Lung (tissue), 12 donors: Measurements from ENCODE around the gene FAM193A. TPM values are rescaled to one million over a fixed set of nuclear protein-coding genes. Genes with fewer than 3 reads are reported as not detected.

Source experiments
- ATAC-seq: fragments of 200-7000 bp; cut with Tn5 transposase; one replicate; pipeline ENCODE4 v1.9.1; 2020; ENCODE audit warnings: moderate number of reproducible peaks; ENCODE audit not compliant: insufficient read depth, low FRiP score
- DNase-seq, 3 donors: peaks; one replicate each; pipeline ENCODE4 v3.0.0-alpha.2; 2013 to 2017
- H3K27ac ChIP-seq, 2 donors: one replicate each; pipeline ENCODE4 v1.5.1; 2013; ENCODE audit warnings: mild to moderate bottlenecking in 2 of 2, moderate library complexity in 2 of 2, control low read depth in 1 of 2, inconsistent platforms in 1 of 2, low read depth in 1 of 2, low read length in 1 of 2
- H3K27me3 ChIP-seq, 3 donors: one replicate each; pipeline ENCODE4 v1.5.1; 2013; ENCODE audit warnings: low read length in 2 of 3; ENCODE audit not compliant: control insufficient read depth in 3 of 3, insufficient read depth in 3 of 3
- H3K36me3 ChIP-seq, 4 donors: one replicate each; pipeline ENCODE4 v1.5.1; 2013; ENCODE audit warnings: low read length in 4 of 4, mild to moderate bottlenecking in 1 of 4, moderate library complexity in 1 of 4; ENCODE audit not compliant: control insufficient read depth in 4 of 4, insufficient read depth in 4 of 4
- H3K4me1 ChIP-seq, 5 donors: one replicate each; pipeline ENCODE4 v1.5.1; 2013; ENCODE audit warnings: low read length in 5 of 5, mild to moderate bottlenecking in 2 of 5, moderate library complexity in 1 of 5; ENCODE audit not compliant: control insufficient read depth in 5 of 5, insufficient read depth in 5 of 5
- H3K4me3 ChIP-seq: one replicate; pipeline ENCODE4 v1.5.1; 2013; ENCODE audit warnings: mild to moderate bottlenecking, control low read depth, moderate library complexity
- H3K9ac ChIP-seq, 2 donors: one replicate each; pipeline ENCODE4 v1.5.1; 2013; ENCODE audit warnings: low read length in 2 of 2, control low read depth in 1 of 2; ENCODE audit not compliant: insufficient read depth in 1 of 2
- H3K9me3 ChIP-seq, 4 donors: one replicate each; pipeline ENCODE4 v1.5.1; 2013; ENCODE audit warnings: low read length in 3 of 4, mild to moderate bottlenecking in 1 of 4, moderate library complexity in 1 of 4; ENCODE audit not compliant: control insufficient read depth in 4 of 4, insufficient read depth in 3 of 4
- CTCF ChIP-seq: IDR thresholded peaks from 2 replicates; pipeline ENCODE4 v1.5.1; 2012; ENCODE audit warnings: mild to moderate bottlenecking; ENCODE audit errors: control extremely low read depth, extremely low read depth
- WGBS, 2 donors: extraction: QIAGEN DNeasy Blood & Tissue Kit; methylation state at CpG; one replicate each; pipeline ENCODE4 v1.1.7; 2013; 5-methylcytosine and 5-hydroxymethylcytosine counted together
- polyA plus RNA-seq, 2 donors: library from polyadenylated mRNA; stranded (reverse); fragments of 200-250 nt; gene quantifications; one replicate each; pipeline ENCODE4 v1.2.1, GENCODE V29; 2013
- total RNA-seq, 2 donors: library from RNA; depleted of rRNA in 1 of 2; stranded (reverse); fragments of >200 nt in 1 of 2; gene quantifications; one replicate each; pipeline ENCODE4 v1.2.1, GENCODE V29; 2014 to 2021
- donor health status: control.
- donor health status: control.
- donor health status: Bipolar disorder and iron deficiency.
- donor health status: healthy.
- donor health status: DM: yes; HTN: yes; CAD: no.

FAM193A gene
- total and polyA plus RNA-seq, 4 donors, result 9.7 to 33.2 (median 17.5) TPM

- ATAC-seq, result no peak
- no peak overlapping the region for H3K27ac ChIP-seq
- H3K9me3 ChIP-seq, result no peaks in the 10 kb centered on the region
- H3K36me3 ChIP-seq, result no peaks in the 10 kb centered on the region
- no peak overlapping the region for H3K9ac ChIP-seq
- H3K4me1 ChIP-seq, result peaks cover 0 to 7% (median 3%) of the 10 kb centered on the region in 5 donors
- TF ChIP-seq CTCF, result no peak
- H3K27me3 ChIP-seq, result no peaks in the 10 kb centered on the region
- WGBS, 2 donors, result 78 to 83% methylated on average over 9 of the region's 9 CpGs
- no peak overlapping the region for H3K4me3 ChIP-seq
- no peak for DNase-seq
Observed at GRCh38 chr4:2606960-2607506, 70.6 kb downstream of the FAM193A start.

- H3K4me1 ChIP-seq, result peaks cover 0 to 7% (median 3%) of the 10 kb centered on the region in 5 donors
- H3K9ac ChIP-seq, result no peak overlapping the region
- H3K27me3 ChIP-seq, result no peaks in the 10 kb centered on the region
- H3K36me3 ChIP-seq, result no peaks in the 10 kb centered on the region
- no peaks in the 10 kb centered on the region for H3K9me3 ChIP-seq
- DNase-seq (no peak), ATAC-seq (no peak)
- H3K4me3 ChIP-seq, result no peak overlapping the region
- TF ChIP-seq CTCF, result no peak
- no peak overlapping the region for H3K27ac ChIP-seq
- WGBS, 2 donors, result 91 to 94% methylated on average over 10 of the region's 10 CpGs
Observed at GRCh38 chr4:2607822-2608221, 71.4 kb downstream of the FAM193A start.

DNA sequence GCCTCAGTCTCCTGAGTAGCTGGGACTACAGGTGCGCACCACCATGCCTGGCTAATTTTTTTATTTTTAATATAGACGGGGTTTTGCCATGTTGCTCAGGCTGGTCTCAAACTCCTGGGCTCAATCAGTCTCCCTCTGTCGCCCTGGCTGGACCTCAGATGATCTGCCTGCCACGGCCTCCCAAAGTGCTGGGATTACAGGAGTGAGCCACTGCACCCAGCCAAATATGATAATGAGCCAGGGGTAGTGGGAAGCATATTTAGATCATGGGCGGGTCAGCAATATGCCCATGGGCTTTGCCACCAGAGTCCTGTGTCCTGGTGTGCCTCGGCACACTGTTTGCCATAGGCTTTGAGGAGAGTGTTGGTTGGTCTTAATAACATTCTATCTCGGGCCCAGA lies 71.8 kb downstream of the FAM193A start:
- H3K9ac ChIP-seq, result no peak overlapping the region
- H3K27ac ChIP-seq, result no peak overlapping the region
- DNase-seq (no peak), ATAC-seq (no peak)
- WGBS, 2 donors, result 96 to 97% methylated on average over 7 of the region's 7 CpGs
- no peaks in the 10 kb centered on the region for H3K9me3 ChIP-seq
- no peak for TF ChIP-seq CTCF
- no peaks in the 10 kb centered on the region for H3K36me3 ChIP-seq
- H3K4me3 ChIP-seq, result no peak overlapping the region
- peaks cover 0 to 7% (median 3%) of the 10 kb centered on the region in 5 donors for H3K4me1 ChIP-seq
- H3K27me3 ChIP-seq, result no peaks in the 10 kb centered on the region

DNA sequence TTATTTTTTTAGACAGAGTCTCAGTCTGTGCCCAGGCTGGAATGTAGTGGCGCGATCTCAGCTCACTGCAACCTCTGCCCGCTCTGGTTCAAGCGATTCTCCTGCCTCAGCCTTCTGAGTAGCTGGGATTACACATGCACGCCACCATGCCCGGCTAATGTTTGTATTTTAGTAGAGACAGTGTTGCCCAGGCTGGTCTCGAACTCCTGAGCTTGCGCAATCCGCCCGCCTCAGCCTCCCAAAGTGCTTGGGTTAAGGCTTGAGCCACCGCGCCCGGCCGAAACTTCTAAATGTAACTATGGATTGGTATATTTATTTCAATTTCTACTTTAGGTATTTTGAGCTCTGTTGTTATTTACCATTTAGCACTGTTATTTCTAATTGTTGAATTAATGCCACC lies 79.4 kb downstream of the FAM193A start:
- Histone ChIP-seq H3K9me3 (no peaks in the 10 kb centered on the region), H3K4me3 (no peak overlapping the region), H3K9ac (no peak overlapping the region), H3K4me1 (peaks cover 0 to 4% (median 0%) of the 10 kb centered on the region in 5 donors), H3K36me3 (no peaks in the 10 kb centered on the region), H3K27me3 (no peaks in the 10 kb centered on the region), H3K27ac (no peak overlapping the region)
- ATAC-seq, result no peak
- DNase-seq, result no peak
- 93% methylated on average over 14 of the region's 14 CpGs for WGBS, 2 donors
- TF ChIP-seq CTCF, result no peak
